HG03095 (cell line): Measurements from ENCODE around the gene R3HDML.

Experiments used
- ATAC-seq: cut with Tn5 transposase; IDR thresholded peaks from one replicate; pipeline ENCODE4 v1.9.1; 2021; ENCODE audit warnings: moderate library complexity; ENCODE audit not compliant: unreplicated experiment

R3HDML gene

GRCh38 chr20:44398335-44398734 lies 61.5 kb downstream of the R3HDML start:
- ATAC-seq: no peak

- no peak for ATAC-seq
Observed at GRCh38 chr20:44399446-44399845, 62.6 kb downstream of the R3HDML start.

GRCh38 chr20:44400671-44400969 lies 63.8 kb downstream of the R3HDML start:
- no peak for ATAC-seq
